ENCODE measurements around the gene CDCP1.

GRCh38 chr3:45087155-45087554 lies 59.0 kb downstream of the CDCP1 start:
- TF ChIP-seq POLR2A (IDR thresholded peaks at IDR 0.05) (no peak), CTCF (IDR thresholded peaks at IDR 0.05) (no peak)

All from right lobe of liver (tissue), 4 donors.